Progenitor cell of endocrine pancreas (in vitro differentiated cells): ENCODE data around the gene PCDH1. TPM values are rescaled to one million over a fixed set of nuclear protein-coding genes. Genes with fewer than 3 reads are reported as not detected.

ENCODE experiments used
- DNase-seq: peaks from one replicate; pipeline ENCODE4 v3.0.0; 2021; ENCODE audit warnings: low spot score; ENCODE audit not compliant: unreplicated experiment
- H3K27ac Mint-ChIP-seq: 2 replicates; pipeline ENCODE4 v1.8.0; 2021; ENCODE audit warnings: mild to moderate bottlenecking, moderate library complexity, mixed read lengths
- H3K27me3 Mint-ChIP-seq: 2 replicates; pipeline ENCODE4 v1.8.0; 2021; ENCODE audit warnings: mixed read lengths
- H3K36me3 Mint-ChIP-seq: 2 replicates; pipeline ENCODE4 v1.8.0; 2022; ENCODE audit warnings: mixed read lengths; ENCODE audit not compliant: insufficient read depth
- H3K4me1 Mint-ChIP-seq: 2 replicates; pipeline ENCODE4 v1.8.0; 2021; ENCODE audit warnings: low read depth, mixed read lengths
- H3K4me3 Mint-ChIP-seq: 2 replicates; pipeline ENCODE4 v1.8.0; 2021; ENCODE audit warnings: low read depth, mild to moderate bottlenecking, moderate library complexity, mixed read lengths
- H3K9me3 Mint-ChIP-seq: 2 replicates; pipeline ENCODE4 v1.8.0; 2021; ENCODE audit warnings: low read depth, mixed read lengths
- total RNA-seq: library from RNA; stranded (reverse); gene quantifications from 2 replicates; pipeline ENCODE4 v1.2.1, GENCODE V29; 2021
- TF ChIP-seq, protein P1 (sequence below): fragments of 200-600 bp; sonication (generic); IDR thresholded peaks from one replicate; pipeline ENCODE4 v1.5.0; 2021; ENCODE audit warnings: antibody characterized with exemption, mild to moderate bottlenecking; ENCODE audit not compliant: unreplicated experiment

The PCDH1 gene
- total RNA-seq, 1 donor from 2014 or later, result 6.3 TPM

GRCh38 chr5:141846031-141846430 lies 32.2 kb downstream of the PCDH1 start:
- Mint-ChIP-seq H3K9me3 (no peaks in the 10 kb centered on the region), H3K4me1 (peaks cover 20% of the 10 kb centered on the region), H3K27me3 (peaks cover 3% of the 10 kb centered on the region), H3K4me3 (no peak overlapping the region), H3K36me3 (no peaks in the 10 kb centered on the region), H3K27ac (no peak overlapping the region)
- TF ChIP-seq, protein P1, sequence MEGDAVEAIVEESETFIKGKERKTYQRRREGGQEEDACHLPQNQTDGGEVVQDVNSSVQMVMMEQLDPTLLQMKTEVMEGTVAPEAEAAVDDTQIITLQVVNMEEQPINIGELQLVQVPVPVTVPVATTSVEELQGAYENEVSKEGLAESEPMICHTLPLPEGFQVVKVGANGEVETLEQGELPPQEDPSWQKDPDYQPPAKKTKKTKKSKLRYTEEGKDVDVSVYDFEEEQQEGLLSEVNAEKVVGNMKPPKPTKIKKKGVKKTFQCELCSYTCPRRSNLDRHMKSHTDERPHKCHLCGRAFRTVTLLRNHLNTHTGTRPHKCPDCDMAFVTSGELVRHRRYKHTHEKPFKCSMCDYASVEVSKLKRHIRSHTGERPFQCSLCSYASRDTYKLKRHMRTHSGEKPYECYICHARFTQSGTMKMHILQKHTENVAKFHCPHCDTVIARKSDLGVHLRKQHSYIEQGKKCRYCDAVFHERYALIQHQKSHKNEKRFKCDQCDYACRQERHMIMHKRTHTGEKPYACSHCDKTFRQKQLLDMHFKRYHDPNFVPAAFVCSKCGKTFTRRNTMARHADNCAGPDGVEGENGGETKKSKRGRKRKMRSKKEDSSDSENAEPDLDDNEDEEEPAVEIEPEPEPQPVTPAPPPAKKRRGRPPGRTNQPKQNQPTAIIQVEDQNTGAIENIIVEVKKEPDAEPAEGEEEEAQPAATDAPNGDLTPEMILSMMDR, result no peak
- DNase-seq, result no peak

GRCh38 chr5:141845371-141845851 lies 32.8 kb downstream of the PCDH1 start:
- H3K36me3 Mint-ChIP-seq, result no peaks in the 10 kb centered on the region
- DNase-seq, result no peak
- TF ChIP-seq, protein P1, result peak; percentile 12
- peaks cover 4% of the 10 kb centered on the region for H3K27me3 Mint-ChIP-seq
- H3K9me3 Mint-ChIP-seq, result no peaks in the 10 kb centered on the region
- H3K27ac Mint-ChIP-seq, result no peak overlapping the region
- no peak overlapping the region for H3K4me3 Mint-ChIP-seq
- H3K4me1 Mint-ChIP-seq, result peaks cover 20% of the 10 kb centered on the region

DNA sequence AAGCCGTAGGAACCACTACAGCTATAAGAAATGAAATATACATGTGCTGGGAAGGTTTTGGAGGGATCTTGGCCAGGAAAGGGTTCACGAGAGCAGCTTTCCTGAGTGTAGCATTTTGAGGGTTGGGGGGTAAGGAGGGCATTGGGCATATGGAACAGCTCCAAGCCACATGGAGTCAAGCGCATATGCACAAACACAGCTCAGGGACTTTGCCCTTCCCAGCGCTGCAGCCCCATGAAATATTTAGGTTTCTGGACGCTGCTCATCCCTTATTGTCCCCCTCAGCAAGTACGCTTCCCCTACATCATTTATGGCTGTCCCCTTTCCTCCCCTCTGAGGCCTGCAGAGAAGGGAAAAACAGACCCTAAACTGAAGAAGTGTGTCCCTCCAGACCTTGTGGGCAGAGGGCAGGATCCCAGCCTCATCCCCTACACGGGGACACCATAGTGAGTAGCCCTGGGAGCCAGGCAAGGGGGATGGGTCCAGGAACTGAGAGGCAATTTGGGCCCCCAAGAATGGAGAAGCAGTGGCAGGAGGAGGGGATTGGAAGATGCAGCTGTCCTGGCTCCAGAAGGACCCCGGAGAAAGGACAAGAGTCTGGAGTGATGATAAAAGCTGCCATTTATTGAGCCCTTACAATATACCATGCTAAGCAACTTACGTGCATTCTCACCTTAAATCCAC lies 33.7 kb downstream of the PCDH1 start:
- Mint-ChIP-seq H3K36me3 (no peaks in the 10 kb centered on the region), H3K4me1 (peaks cover 23% of the 10 kb centered on the region), H3K27ac (no peak overlapping the region), H3K9me3 (no peaks in the 10 kb centered on the region), H3K27me3 (peaks cover 6% of the 10 kb centered on the region), H3K4me3 (no peak overlapping the region)
- TF ChIP-seq, protein P1, result no peak
- DNase-seq, result no peak

DNA sequence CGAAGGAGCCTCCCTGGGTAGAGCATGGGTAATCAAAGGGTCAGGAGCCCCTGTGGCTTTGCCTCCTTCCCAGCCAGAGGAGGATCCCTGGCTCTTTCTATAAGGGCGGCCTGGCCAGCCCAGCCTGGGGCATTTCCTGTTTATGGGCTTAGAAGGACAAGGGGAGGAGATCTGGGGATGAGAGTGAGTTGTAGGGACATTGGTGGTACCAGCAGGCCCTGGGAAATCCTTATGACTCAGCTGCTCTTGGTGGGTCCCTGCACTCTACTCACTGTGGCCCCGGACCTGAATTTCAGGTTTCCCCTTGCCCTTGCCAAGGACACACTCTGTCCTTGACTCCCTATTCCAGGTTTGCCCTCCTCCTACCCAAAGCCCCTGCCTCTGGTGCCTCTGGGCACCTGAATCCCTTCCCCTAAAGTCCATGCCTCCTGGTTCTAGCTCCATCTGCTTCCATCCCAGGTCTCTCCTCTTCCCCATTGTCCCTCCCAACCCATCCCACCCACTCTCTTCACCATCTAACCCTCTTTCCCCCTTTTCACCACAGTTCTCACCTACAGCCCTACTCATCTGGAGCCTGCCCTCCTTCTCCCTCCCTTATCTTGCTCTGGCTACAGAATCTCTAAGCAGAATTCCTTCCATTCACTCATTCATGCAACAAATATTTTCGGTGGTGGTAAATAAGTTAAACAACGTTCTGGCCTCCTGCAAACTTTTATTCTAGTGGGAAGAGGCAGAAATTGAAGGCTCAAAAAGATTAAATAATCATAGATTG lies 34.9 kb downstream of the PCDH1 start:
- Mint-ChIP-seq H3K27me3 (peaks cover 15% of the 10 kb centered on the region), H3K4me1 (peaks cover 15% of the 10 kb centered on the region), H3K36me3 (no peaks in the 10 kb centered on the region), H3K9me3 (no peaks in the 10 kb centered on the region), H3K4me3 (no peak overlapping the region), H3K27ac (no peak overlapping the region)
- TF ChIP-seq, protein P1, result no peak
- no peak for DNase-seq

- H3K9me3 Mint-ChIP-seq, result no peaks in the 10 kb centered on the region
- H3K36me3 Mint-ChIP-seq, result no peaks in the 10 kb centered on the region
- H3K27ac Mint-ChIP-seq, result no peak overlapping the region
- peaks cover 14% of the 10 kb centered on the region for H3K4me1 Mint-ChIP-seq
- H3K4me3 Mint-ChIP-seq, result no peak overlapping the region
- H3K27me3 Mint-ChIP-seq, result peaks cover 29% of the 10 kb centered on the region
- no peak for DNase-seq
- TF ChIP-seq, protein P1, result no peak
These were observed 36.6 kb downstream of the PCDH1 start for GRCh38 chr5:141841378-141842180.
